HG03575 (cell line): Measurements from ENCODE around the gene NOSIP.

Experiments used
- ATAC-seq: cut with Tn5 transposase; IDR thresholded peaks from one replicate; pipeline ENCODE4 v1.9.1; 2021; ENCODE audit not compliant: unreplicated experiment, insufficient number of reproducible peaks, low FRiP score; ENCODE audit errors: extremely low read depth

The NOSIP gene

DNA sequence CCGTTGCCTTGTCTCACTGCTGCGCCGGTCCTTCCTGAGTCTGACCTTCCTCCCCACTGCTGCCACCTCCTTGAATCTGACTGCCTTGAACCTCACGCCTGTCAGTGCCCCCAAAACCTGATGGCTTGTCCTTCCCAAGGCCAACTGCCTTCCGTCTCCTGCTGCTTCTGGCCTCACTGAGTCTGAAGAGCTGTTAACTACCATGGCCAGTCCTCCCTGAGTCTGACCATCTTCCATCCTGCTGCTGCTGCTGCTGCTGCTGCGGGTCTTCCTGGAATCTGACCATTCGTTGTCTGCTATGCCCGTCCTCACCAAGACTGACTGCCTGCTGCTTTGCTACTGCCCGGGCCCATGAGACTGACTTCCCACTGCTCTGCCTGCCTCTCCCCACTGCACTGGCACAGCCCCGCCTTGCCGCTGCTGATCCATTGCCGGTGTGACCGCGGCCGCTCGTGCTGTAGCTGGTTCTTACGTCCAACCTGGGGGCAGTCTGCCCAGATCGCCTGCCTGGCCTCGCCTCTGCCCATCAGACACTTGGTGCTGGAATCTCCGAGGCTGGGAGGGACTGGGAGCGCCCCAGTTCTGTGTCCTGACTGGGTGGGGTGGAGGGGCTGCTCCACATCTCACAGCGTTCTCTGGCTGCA lies 55.4 kb downstream of the NOSIP start:
- no peak for ATAC-seq

DNA sequence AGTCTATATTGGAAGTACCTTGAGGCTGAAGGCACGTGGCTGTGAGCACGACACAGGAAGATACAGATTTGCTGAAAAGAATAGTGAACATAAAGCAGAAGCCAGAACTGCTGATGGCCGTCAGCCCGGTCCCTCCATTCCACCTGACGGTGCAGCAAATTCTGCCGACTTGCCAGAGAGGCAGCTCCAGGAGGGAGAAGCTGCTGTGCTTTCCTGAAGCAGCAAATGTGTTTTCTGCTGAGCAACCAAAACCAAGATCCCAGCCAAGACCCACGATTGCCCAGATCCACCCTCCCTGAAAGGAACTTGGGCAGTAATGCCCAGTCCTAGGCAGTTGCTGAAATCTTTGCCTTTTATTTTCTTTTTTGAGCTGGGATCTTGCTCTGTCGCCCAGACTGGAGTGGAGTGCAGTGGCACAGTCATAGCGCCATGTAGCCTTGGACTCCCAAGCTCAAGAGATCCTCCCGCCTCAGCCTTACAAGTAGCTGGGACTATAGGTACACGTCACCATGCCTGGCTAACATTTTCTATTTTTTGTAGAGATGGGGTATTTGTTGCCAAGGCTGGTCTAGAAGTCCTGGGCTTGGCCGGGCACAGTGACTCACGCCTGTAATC lies 59.5 kb downstream of the NOSIP start:
- no peak for ATAC-seq

DNA sequence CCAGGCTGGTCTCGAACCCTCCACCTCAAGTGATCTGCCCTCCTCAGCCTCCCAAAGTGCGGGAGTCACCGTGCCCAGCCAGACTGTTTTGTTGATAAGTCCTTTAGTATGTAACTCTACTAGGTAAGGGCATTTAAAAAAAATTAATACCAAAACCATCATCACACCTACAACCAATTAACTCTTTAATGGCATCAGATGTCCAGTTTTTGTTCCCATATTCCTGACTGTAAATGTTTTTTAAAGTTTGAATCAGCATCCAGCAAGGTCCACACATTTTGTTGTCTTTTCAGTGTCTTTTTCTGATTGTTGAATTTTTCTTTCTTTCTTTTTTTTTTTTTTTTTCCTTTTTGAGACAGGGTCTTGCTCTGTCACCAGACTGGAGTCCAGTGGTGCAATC lies 62.3 kb downstream of the NOSIP start:
- no peak for ATAC-seq

DNA sequence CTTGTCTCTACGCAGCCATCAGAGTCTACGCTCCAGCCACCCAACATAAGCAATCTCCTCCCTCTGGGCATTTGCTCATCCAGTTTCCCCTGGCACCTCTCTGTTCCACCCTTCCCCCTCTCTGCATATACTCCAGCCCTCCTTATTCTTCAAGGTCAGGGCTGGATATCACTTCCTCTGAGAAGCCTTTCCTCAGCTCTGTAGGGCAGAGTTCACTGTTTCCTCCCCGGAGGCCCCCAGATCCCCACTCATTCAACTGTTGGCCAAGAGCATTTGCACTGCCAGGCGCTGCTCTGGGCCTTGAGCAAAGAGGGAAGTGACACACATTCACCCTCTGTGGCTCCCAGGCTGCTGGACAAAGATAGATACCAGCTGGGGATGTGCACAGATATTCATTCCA lies 64.6 kb downstream of the NOSIP start:
- no peak for ATAC-seq

DNA sequence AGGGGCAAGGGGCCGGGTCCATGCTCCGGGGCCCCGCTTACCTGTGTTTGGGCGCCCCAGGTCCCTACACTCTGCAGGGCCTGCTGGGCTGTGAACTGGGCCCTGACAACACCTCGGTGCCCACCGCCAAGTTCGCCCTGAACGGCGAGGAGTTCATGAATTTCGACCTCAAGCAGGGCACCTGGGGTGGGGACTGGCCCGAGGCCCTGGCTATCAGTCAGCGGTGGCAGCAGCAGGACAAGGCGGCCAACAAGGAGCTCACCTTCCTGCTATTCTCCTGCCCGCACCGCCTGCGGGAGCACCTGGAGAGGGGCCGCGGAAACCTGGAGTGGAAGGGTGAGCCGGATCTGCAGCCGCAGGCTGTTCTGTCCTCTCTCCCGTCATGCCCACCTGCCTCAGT lies 66.2 kb downstream of the NOSIP start:
- no peak for ATAC-seq

DNA sequence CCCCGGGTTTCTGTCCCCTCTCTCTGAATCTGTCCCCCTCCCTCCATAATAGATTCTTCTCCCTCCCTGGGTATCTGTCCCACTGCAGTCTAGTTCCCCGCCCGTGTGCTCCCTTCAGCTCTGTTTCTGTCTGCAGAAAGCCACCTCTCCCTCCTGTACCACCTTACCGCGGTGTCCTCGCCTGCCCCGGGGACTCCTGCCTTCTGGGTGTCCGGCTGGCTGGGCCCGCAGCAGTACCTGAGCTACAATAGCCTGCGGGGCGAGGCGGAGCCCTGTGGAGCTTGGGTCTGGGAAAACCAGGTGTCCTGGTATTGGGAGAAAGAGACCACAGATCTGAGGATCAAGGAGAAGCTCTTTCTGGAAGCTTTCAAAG lies 66.6 kb downstream of the NOSIP start:
- ATAC-seq: no peak

DNA sequence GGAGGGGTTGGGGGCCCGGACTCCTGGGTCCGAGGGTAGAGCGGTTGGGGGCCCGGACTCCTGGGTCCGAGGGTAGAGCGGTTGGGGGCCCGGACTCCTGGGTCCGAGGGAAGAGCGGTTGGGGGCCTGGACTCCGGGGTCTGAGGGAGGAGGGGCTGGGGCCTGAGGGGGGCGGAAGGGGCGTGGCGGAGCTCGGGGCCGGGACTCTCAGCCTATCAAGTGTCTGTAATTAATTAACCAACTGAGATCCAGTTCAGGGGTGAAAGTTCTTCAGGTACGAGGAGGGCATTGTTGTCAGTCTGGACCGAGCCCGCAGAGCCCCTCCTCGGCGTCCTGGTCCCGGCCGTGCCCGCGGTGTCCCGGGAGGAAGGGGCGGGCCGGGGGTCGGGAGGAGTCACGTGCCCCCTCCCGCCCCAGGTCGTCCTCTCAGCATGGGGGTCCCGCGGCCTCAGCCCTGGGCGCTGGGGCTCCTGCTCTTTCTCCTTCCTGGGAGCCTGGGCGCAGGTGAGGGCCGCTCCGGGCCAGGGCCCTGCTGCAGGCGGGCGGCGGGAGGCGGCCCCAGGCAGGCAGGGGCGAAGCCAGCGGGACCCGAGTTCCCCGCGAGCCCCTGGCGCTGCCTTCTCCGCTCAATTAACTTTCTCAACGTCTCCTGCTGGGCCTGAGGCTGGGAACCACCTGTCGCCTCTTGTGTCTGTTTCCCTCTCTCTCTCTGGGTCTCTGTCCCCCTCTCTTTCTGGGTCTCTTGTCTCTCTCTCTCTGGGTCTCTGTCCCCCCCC lies 67.2 kb downstream of the NOSIP start:
- ATAC-seq: no peak

DNA sequence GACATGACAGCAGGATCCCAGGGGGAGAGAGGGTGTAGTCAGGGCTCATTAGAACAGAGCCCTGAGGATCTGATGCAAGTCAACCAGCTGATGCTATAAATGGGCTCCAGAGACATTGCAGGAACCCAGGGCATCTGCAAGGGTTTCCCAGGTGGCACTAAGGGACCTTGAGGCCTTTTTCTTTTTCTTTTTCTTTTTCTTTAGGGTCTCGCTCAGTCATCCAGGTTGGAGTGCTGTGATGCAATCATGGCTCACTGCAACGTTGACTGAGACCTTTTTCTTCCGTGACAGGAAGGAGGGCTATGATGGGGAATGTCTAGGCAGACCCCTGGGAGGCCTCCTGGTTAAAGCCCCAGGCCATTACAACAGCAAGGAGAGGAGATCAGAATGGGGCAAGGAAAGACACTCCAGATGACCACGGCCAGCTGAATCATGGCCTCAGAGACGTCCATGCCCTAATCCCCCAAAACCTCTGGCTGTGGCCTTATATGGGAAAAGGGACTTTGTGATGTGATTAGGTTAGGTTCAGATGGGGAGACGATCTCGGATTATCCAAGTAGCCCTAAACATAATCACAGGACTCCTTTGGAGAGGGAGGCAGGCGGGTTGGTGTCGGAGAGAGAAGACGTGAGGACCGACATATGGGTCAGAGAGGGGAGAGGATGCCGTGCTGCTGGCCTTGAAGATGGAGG lies 72.4 kb downstream of the NOSIP start:
- no peak for ATAC-seq

DNA sequence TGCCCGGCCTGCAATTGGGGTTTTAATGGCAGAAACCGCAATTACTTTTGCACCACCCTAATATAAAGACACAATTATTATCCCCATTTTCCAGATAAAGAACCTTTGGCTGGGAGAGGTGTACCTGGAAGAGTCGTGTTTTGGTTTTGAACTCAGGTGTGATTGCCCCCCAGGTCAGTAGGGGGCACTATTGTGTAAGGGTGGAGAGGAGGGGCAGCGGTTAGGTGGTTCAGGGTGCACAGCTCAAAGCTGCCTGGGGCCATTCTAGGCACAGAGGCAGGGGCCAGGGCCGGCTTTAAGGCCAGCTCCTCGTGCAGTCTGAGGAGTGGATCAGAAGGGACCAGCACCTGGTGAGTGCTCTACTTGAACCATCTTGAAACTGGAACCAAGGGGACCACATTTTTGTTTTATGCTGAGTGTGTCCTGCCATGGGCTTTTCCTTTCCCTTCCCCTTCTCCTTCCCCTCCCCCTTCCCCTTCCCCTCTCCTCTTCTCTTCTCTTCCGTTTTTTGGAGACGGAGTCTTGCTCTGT lies 73.7 kb downstream of the NOSIP start:
- ATAC-seq: no peak
